DOHH2 (cell line): Measurements from ENCODE around the gene AUH.
"Not testable (repeated sequence)": the region's sequence is repeated elsewhere in the genome, so short reads cannot be mapped to it uniquely, and the experiment has no call there.

Source experiments
- H3F3A ChIP-seq: fragments of 200-600 bp; sonication (generic), shearing (Covaris generic); 2 replicates; pipeline ENCODE4 v1.6.0; 2016; ENCODE audit warnings: antibody characterized with exemption, mild to moderate bottlenecking; ENCODE audit not compliant: control insufficient read depth, insufficient read depth
- H3K27ac ChIP-seq: fragments of 200-600 bp; sonication (generic); 2 replicates; pipeline ENCODE4 v1.5.1; 2014; ENCODE audit warnings: low read depth, mild to moderate bottlenecking, low read length, moderate library complexity
- H3K27me3 ChIP-seq: fragments of 200-600 bp; sonication (generic); 2 replicates; pipeline ENCODE4 v1.6.1; 2014; ENCODE audit warnings: mild to moderate bottlenecking, low read length, mixed read lengths; ENCODE audit not compliant: control insufficient read depth
- H3K36me3 ChIP-seq: fragments of 200-600 bp; sonication (generic); 2 replicates; pipeline ENCODE4 v1.6.1; 2014; ENCODE audit warnings: mild to moderate bottlenecking, low read length, moderate library complexity, mixed read lengths; ENCODE audit not compliant: control insufficient read depth
- H3K4me1 ChIP-seq: fragments of 200-600 bp; sonication (generic); 2 replicates; pipeline ENCODE4 v1.6.1; 2014; ENCODE audit warnings: mild to moderate bottlenecking, low read length, mixed read lengths; ENCODE audit not compliant: control insufficient read depth
- H3K4me2 ChIP-seq: fragments of 200-600 bp; sonication (generic); 2 replicates; pipeline ENCODE4 v1.6.0; 2014; ENCODE audit warnings: mild to moderate bottlenecking, low read length, moderate library complexity
- H3K4me3 ChIP-seq: fragments of 200-600 bp; sonication (generic); 2 replicates; pipeline ENCODE4 v1.5.1; 2014; ENCODE audit warnings: mild to moderate bottlenecking, low read length, mixed read lengths
- H3K79me2 ChIP-seq: fragments of 200-600 bp; sonication (generic); 2 replicates; pipeline ENCODE4 v1.6.1; 2014; ENCODE audit warnings: mild to moderate bottlenecking, low read length, mixed read lengths; ENCODE audit not compliant: control insufficient read depth
- H3K9me2 ChIP-seq: fragments of 200-600 bp; sonication (generic); replicated peaks from 2 replicates; pipeline ENCODE4 v1.6.1; 2014; ENCODE audit warnings: mild to moderate bottlenecking, low read length, mixed read lengths; ENCODE audit not compliant: control insufficient read depth
- H3K9me3 ChIP-seq: fragments of 200-600 bp; sonication (generic); 2 replicates; pipeline ENCODE4 v1.6.1; 2014; ENCODE audit warnings: antibody characterized with exemption, low read length, mixed read lengths; ENCODE audit not compliant: control insufficient read depth, insufficient read depth
- H4K20me1 ChIP-seq: fragments of 200-600 bp; sonication (generic); 2 replicates; pipeline ENCODE4 v1.6.0; 2014; ENCODE audit warnings: low read depth, mild to moderate bottlenecking, antibody characterized with exemption, low read length, moderate library complexity; ENCODE audit not compliant: control insufficient read depth, insufficient read depth
- EZH2phosphoT487 ChIP-seq: fragments of 200-600 bp; sonication (generic); IDR thresholded peaks from 2 replicates; pipeline ENCODE4 v1.6.1; 2017; ENCODE audit warnings: borderline replicate concordance, mild to moderate bottlenecking, antibody characterized with exemption, low read length, moderate library complexity, mixed read lengths
- TF ChIP-seq, protein P1 (sequence below): fragments of 200-600 bp; sonication (generic); IDR thresholded peaks from one replicate; pipeline ENCODE4 v1.5.1; 2014; ENCODE audit warnings: antibody characterized with exemption, mild to moderate bottlenecking, low read depth, low read length; ENCODE audit not compliant: poor library complexity, severe bottlenecking

AUH gene

DNA sequence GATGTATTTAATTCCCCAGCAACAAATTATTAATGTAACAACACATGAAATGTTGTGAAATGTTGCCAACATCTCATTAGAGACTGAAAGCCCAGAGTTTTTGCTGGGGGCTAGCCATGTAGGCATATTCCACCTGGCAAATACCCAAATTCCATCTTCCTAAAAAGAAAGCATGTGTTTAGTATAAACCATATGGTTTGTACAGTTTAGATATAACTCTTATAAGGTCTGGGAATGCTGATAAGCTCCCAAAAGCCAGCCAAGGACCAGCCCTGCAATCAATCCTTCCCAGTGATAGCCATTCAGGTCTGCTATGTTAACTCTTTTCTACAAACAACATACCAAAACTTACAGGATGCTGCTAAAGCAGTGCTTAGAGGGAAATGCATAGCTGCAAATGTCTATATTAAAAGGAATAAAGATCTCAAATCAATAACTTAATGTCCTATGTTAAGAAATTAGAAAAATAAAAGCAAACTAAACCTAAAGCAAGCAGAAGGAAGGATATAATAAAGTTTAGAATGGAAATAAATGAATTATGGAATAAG lies 158.9 kb downstream of the AUH start:
- Histone ChIP-seq H3K79me2 (no peaks in the 10 kb centered on the region), H3K27me3 (no peaks in the 10 kb centered on the region), H3K36me3 (no peaks in the 10 kb centered on the region), H3K4me3 (no peak overlapping the region), H3K27ac (no peak overlapping the region), H3F3A (no peaks in the 10 kb centered on the region), H3K4me1 (peaks cover 5% of the 10 kb centered on the region), H3K9me2 (no peaks in the 10 kb centered on the region), H3K9me3 (peaks cover 6% of the 10 kb centered on the region; the same call in 1 of the 2 replicates), H3K4me2 (no peak overlapping the region), H4K20me1 (no peaks in the 10 kb centered on the region)
- TF ChIP-seq, protein P1, sequence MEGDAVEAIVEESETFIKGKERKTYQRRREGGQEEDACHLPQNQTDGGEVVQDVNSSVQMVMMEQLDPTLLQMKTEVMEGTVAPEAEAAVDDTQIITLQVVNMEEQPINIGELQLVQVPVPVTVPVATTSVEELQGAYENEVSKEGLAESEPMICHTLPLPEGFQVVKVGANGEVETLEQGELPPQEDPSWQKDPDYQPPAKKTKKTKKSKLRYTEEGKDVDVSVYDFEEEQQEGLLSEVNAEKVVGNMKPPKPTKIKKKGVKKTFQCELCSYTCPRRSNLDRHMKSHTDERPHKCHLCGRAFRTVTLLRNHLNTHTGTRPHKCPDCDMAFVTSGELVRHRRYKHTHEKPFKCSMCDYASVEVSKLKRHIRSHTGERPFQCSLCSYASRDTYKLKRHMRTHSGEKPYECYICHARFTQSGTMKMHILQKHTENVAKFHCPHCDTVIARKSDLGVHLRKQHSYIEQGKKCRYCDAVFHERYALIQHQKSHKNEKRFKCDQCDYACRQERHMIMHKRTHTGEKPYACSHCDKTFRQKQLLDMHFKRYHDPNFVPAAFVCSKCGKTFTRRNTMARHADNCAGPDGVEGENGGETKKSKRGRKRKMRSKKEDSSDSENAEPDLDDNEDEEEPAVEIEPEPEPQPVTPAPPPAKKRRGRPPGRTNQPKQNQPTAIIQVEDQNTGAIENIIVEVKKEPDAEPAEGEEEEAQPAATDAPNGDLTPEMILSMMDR = no peak
- no peak for TF ChIP-seq EZH2phosphoT487

DNA sequence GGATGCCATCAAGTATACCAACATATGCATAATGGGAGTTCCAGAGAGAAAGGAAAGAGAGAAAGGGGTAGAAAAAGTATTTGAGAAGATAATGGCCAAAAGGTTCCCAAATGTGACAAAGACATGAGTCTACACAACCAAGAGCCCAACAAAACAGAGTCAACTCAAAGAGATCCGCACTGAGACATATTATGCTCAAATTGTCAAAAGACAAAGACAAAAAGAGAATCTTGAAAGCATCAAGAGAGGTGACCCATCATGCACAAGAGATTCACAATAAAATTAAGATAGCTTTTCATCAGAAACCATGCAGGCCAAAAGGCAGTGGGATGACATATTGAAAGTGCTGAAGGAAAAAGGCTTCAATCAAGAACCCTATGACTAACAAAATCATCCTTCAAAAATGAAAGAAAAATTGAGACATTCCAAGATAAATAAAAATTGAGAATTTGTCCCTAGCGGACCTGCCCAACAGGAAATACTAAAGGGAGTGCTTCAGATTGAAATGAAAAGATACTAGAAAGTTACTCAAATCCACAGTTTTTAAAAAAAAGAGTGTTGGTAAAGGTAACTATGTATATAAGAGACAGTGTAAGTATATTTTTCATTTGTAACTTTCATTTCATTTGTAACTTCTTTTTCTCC lies 160.9 kb downstream of the AUH start:
- Histone ChIP-seq H3K27ac (no peak overlapping the region), H3K79me2 (no peaks in the 10 kb centered on the region), H3K9me3 (peaks cover 6% of the 10 kb centered on the region; the same call in 1 of the 2 replicates), H3K4me2 (no peak overlapping the region), H3K36me3 (no peaks in the 10 kb centered on the region), H4K20me1 (no peaks in the 10 kb centered on the region), H3K4me1 (no peaks in the 10 kb centered on the region), H3K4me3 (no peak overlapping the region), H3F3A (no peaks in the 10 kb centered on the region), H3K9me2 (no peaks in the 10 kb centered on the region), H3K27me3 (no peaks in the 10 kb centered on the region)
- TF ChIP-seq, protein P1 = no peak
- no peak for TF ChIP-seq EZH2phosphoT487

DNA sequence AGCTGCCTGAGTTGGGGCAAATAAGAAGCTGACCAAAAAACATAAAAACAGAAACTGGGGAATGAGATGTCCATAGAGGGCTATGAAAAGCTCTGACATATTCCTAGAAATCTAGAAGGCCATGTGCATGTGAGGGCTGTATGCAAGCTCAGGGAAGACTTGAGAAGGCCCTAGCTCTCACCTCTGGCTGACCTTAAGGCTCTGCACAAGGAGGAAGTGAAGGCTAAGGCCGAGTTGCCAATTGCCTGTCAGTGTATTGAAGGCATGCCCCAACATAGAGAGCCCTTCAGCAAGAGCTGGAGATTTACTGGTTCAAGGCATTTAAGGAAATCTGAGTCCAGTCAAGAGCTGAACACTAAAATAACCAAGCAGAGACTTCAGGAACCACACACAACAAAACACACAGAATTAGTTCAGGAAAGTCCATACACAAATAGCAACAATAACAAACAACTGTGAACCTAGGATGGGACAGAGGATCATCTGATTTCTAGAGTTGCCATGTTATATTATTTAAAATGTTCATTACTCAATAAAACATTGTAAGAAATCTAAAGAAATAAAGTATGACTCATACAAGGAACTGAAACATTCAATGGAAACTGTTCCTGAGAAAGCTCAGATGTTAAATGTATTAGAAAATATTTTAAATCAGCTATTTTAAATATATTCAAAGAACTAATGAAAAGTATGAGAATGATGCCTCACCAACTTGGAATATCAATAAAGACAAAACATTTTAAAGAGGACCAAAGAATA lies 161.8 kb downstream of the AUH start:
- no peaks in the 10 kb centered on the region for H3K9me2 ChIP-seq
- no peak overlapping the region for H3K4me3 ChIP-seq
- no peak overlapping the region for H3K4me2 ChIP-seq
- H3K27me3 ChIP-seq = peaks cover 3% of the 10 kb centered on the region
- H3K79me2 ChIP-seq = no peaks in the 10 kb centered on the region
- H3F3A ChIP-seq = no peaks in the 10 kb centered on the region
- H4K20me1 ChIP-seq = no peaks in the 10 kb centered on the region
- TF ChIP-seq, protein P1 = no peak
- no peak for TF ChIP-seq EZH2phosphoT487
- H3K27ac ChIP-seq = no peak overlapping the region
- H3K36me3 ChIP-seq = no peaks in the 10 kb centered on the region
- no peaks in the 10 kb centered on the region for H3K4me1 ChIP-seq
- peaks cover 6% of the 10 kb centered on the region; the same call in 1 of the 2 replicates for H3K9me3 ChIP-seq

DNA sequence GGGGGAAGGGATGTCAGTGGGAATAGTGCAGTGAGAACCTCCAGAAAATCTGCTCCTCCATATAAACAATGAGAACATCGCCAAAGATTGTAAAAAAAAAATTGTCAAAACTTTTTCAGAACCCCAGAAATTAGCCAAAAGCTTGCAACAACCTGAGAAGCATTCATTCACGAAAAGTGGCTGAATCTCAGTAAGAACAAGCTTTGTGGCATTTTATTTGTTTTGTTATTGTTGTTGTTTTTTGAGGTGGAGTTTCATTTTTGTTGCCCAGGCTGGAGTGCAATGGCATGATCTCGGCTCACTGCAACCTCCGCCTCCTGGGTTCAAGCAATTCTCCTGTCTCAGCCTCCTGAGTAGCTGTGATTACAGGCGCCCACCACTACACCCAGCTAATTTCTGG lies 162.8 kb downstream of the AUH start:
- not testable (repeated sequence) for H3K4me1 ChIP-seq, H4K20me1 ChIP-seq, H3F3A ChIP-seq, H3K79me2 ChIP-seq, H3K27ac ChIP-seq, H3K9me2 ChIP-seq, H3K4me3 ChIP-seq, H3K36me3 ChIP-seq, H3K9me3 ChIP-seq, H3K4me2 ChIP-seq
- peaks cover 14% of the 10 kb centered on the region for H3K27me3 ChIP-seq
